Stimulated activated CD8-positive, alpha-beta memory T cell treated with anti-CD3 and anti-CD28 coated beads, Interleukin-4, amount 100 ng/mL, for 48 hours (primary cell): Measurements from ENCODE around the gene DGKG.
A peak's percentile ranks its signal among the peaks of the same experiment; 100 is the strongest.

Experiments used
- DNase-seq: peaks from one replicate; pipeline ENCODE4 v3.0.0-alpha.2; 2020

The DGKG gene

GRCh38 chr3:186236357-186237020, 125.5 kb downstream of the DGKG start:
- DNase-seq, result no peak

- no peak for DNase-seq
These were observed 126.5 kb downstream of the DGKG start for GRCh38 chr3:186235554-186235953.

- DNase-seq, result no peak
These were observed 127.9 kb downstream of the DGKG start for GRCh38 chr3:186234152-186234551.

GRCh38 chr3:186226482-186226881, 135.6 kb downstream of the DGKG start:
- DNase-seq, result no peak

GRCh38 chr3:186225603-186226002, 136.4 kb downstream of the DGKG start:
- DNase-seq, result no peak

GRCh38 chr3:186224041-186224610, 137.9 kb downstream of the DGKG start:
- DNase-seq, result no peak

GRCh38 chr3:186223476-186223875, 138.6 kb downstream of the DGKG start:
- DNase-seq, result no peak

GRCh38 chr3:186221760-186222378, 140.2 kb downstream of the DGKG start:
- DNase-seq, result no peak

GRCh38 chr3:186220911-186221645, 141.0 kb downstream of the DGKG start:
- DNase-seq, result no peak

- DNase-seq, result peak; percentile 39
These were observed 141.7 kb downstream of the DGKG start for GRCh38 chr3:186220365-186220764.

- DNase-seq, result no peak
These were observed 142.8 kb downstream of the DGKG start for GRCh38 chr3:186219211-186219638.

GRCh38 chr3:186218421-186218820, 143.6 kb downstream of the DGKG start:
- no peak for DNase-seq

GRCh38 chr3:186217820-186218164, 144.2 kb downstream of the DGKG start:
- DNase-seq, result no peak

GRCh38 chr3:186216900-186217819, 144.9 kb downstream of the DGKG start:
- no peak for DNase-seq

- no peak for DNase-seq
These were observed 147.4 kb downstream of the DGKG start for GRCh38 chr3:186214670-186215069.

GRCh38 chr3:186213946-186214345, 148.1 kb downstream of the DGKG start:
- no peak for DNase-seq

GRCh38 chr3:186212611-186213010, 149.4 kb downstream of the DGKG start:
- no peak for DNase-seq

- DNase-seq, result no peak
These were observed 151.1 kb downstream of the DGKG start for GRCh38 chr3:186210852-186211500.

GRCh38 chr3:186209810-186210752, 152.0 kb downstream of the DGKG start:
- no peak for DNase-seq

GRCh38 chr3:186208296-186208989, 153.6 kb downstream of the DGKG start:
- DNase-seq, result no peak
